HG03460 (cell line): ENCODE measurements around the gene HFM1.

ENCODE experiments used
- ATAC-seq: cut with Tn5 transposase; IDR thresholded peaks from one replicate; pipeline ENCODE4 v1.9.1; 2021; ENCODE audit not compliant: unreplicated experiment

The HFM1 gene

DNA sequence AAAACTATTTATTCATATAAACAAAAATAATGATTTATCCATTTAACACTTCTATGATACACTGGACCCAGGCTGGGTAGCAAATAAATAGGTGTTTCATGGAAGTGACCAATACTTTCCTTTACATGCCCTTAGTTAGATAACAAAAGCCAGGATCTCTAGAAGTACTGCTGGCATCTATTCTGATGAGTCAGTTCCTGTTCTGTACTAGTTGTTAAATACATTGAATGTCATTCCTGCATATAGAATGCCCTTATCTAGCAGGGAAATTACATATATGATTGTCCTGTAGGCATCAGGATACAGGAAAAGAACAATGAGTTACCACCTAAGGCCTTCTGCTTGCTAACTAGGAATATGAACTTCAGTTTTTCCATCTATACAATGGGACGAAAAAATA is 130.8 kb downstream of the HFM1 start:
- no peak for ATAC-seq

DNA sequence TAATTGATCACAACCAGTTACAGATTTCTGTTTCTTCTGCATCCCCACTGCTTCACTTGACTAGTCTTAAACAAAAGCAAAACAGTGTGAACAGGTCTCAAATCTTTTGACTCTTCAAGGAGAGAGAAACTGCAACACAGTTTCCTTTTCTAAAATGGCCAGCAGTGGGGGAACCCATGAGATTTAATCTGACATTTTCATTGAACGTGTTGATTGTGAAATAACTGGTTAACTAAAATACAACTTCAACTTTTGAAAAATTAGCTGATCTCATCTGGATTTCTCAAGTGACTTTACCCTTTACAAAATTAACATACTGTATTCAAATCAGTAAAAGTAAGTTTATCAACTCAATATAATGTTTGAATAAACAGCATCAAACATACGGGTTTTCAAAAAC is 143.0 kb downstream of the HFM1 start:
- no peak for ATAC-seq

GRCh38 chr1:91245435-91245834 is 159.2 kb downstream of the HFM1 start:
- no peak for ATAC-seq

GRCh38 chr1:91244737-91245136 is 159.9 kb downstream of the HFM1 start:
- no peak for ATAC-seq

DNA sequence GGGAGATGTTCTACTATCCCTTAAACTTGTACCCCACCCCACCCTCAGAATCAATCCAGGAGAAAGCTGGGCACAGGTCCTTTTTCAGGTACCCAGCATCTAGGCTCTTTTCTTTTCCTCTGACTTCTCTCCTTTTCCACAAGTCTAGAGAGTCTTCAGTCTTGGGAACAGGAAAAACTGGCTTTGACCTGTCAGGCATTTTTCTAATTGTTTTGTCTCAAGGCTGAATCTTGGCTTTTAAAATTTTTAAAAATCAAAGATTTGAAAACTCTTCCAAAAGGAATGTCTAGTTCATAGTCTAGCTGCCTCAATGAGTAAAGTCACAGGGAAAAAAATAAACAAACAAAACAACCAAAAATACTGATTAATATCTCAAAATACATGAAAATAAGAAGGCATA is 161.5 kb downstream of the HFM1 start:
- no peak for ATAC-seq

GRCh38 chr1:91234181-91234580 is 170.5 kb downstream of the HFM1 start:
- no peak for ATAC-seq

DNA sequence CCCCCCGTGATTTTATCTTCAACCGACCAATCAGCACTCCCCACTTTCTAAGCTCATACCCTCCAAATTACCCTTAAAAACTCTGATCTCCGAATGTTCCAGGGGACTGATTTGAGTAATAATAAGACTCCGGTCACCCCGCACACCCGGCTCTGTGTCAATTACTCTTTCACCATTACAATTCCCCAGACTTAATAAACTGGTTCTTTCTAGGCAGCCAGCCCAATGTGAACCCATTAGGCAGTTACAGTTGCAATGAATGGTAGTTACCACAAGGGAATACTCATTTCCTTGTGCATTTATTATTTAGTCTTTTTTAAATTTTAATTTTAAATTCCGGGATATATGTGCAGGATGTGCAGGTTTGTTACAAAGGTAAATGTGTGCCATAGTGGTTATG is 177.9 kb downstream of the HFM1 start:
- no peak for ATAC-seq

- ATAC-seq: no peak
These were observed 179.8 kb downstream of the HFM1 start for GRCh38 chr1:91224878-91225277.

DNA sequence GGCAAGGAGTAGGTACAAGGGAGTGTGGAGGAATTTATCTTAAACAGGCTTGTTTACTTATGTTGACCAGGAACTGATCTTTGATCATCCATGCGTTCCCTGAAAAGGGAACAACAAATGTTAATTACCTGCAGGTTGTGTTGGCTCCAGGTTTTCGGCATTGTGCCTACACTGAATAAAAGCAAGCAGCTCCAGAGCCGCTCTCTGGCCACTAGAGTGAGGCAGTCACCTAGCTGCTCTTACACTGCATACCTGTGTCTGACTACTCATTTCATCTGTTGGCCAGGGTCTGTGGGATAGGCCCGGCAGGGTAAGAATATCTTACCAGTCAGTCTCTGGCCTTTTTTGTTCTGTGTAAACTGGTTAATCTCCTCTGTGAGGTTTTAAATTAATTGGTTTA is 183.6 kb downstream of the HFM1 start:
- no peak for ATAC-seq

GRCh38 chr1:91217911-91218310 is 186.7 kb downstream of the HFM1 start:
- ATAC-seq: no peak
